Umbilical cord (tissue), 2 donors: ENCODE results near the gene NUMBL. TPM values are rescaled to one million over a fixed set of nuclear protein-coding genes. Genes with fewer than 3 reads are reported as not detected.
"Not testable (repeated sequence)": the region's sequence is repeated elsewhere in the genome, so short reads cannot be mapped to it uniquely, and the experiment has no call there.

Experiments used
- DNase-seq: peaks from one replicate; pipeline ENCODE4 v3.0.0-alpha.2; 2015; ENCODE audit warnings: low spot score
- total RNA-seq: library from RNA; depleted of rRNA; stranded (reverse); fragments of >200 nt; gene quantifications from one replicate; pipeline ENCODE4 v1.2.3, GENCODE V29; 2014; ENCODE audit warnings: low replicate concordance; ENCODE audit not compliant: insufficient read depth

Gene NUMBL
- total RNA-seq, 1 donor from 2014 or later, result 27.2 TPM

GRCh38 chr19:40667602-40668001, 22.8 kb downstream of the NUMBL start:
- no peak for DNase-seq

GRCh38 chr19:40666803-40667438, 23.5 kb downstream of the NUMBL start:
- DNase-seq, result no peak

- no peak for DNase-seq
Observed at GRCh38 chr19:40663695-40664692, 26.5 kb downstream of the NUMBL start.

GRCh38 chr19:40662925-40663694, 27.3 kb downstream of the NUMBL start:
- peak; percentile 87 for DNase-seq

GRCh38 chr19:40661616-40662015, 28.8 kb downstream of the NUMBL start:
- no peak for DNase-seq

GRCh38 chr19:40659566-40659965, 30.9 kb downstream of the NUMBL start:
- DNase-seq, result no peak

- DNase-seq, result no peak
Observed at GRCh38 chr19:40659116-40659515, 31.3 kb downstream of the NUMBL start.

- no peak for DNase-seq
Observed at GRCh38 chr19:40658031-40658430, 32.4 kb downstream of the NUMBL start.

GRCh38 chr19:40655684-40656083, 34.8 kb downstream of the NUMBL start:
- DNase-seq, result not testable (repeated sequence)

- DNase-seq, result not testable (repeated sequence)
Observed at GRCh38 chr19:40652303-40652702, 38.1 kb downstream of the NUMBL start.

GRCh38 chr19:40650749-40651305, 39.6 kb downstream of the NUMBL start:
- no peak for DNase-seq

- DNase-seq, result not testable (repeated sequence)
Observed at GRCh38 chr19:40649903-40650675, 40.4 kb downstream of the NUMBL start.

GRCh38 chr19:40646743-40647254, 43.7 kb downstream of the NUMBL start:
- no peak for DNase-seq

GRCh38 chr19:40642757-40643305, 47.6 kb downstream of the NUMBL start:
- no peak for DNase-seq

GRCh38 chr19:40642051-40642706, 48.3 kb downstream of the NUMBL start:
- DNase-seq, result no peak

- no peak for DNase-seq
Observed at GRCh38 chr19:40641281-40641680, 49.2 kb downstream of the NUMBL start.

- DNase-seq, result peak; percentile 34
Observed at GRCh38 chr19:40640744-40641143, 49.7 kb downstream of the NUMBL start.

GRCh38 chr19:40639638-40639982, 50.8 kb downstream of the NUMBL start:
- DNase-seq, result no peak

- no peak for DNase-seq
Observed at GRCh38 chr19:40638327-40638726, 52.1 kb downstream of the NUMBL start.

GRCh38 chr19:40633207-40633606, 57.2 kb downstream of the NUMBL start:
- DNase-seq, result no peak
